HCT116 (cell line): ENCODE results near the gene DOCK3.

Experiments used
- CEBPB ChIP-seq: IDR thresholded peaks from 2 replicates; pipeline ENCODE4 v1.6.1; 2012; ENCODE audit warnings: low read depth
- CTCF ChIP-seq, 3 experiments: fragments of 200-600 bp in 1 of 3; sonication (generic) in 1 of 3; IDR thresholded peaks in 2 of 3; conservative IDR thresholded peaks in 1 of 3; 2 replicates each; pipeline ENCODE4 v1.5.1; 2012 to 2017; ENCODE audit warnings: low read depth in 2 of 3, low read length in 2 of 3, antibody characterized with exemption in 1 of 3, borderline replicate concordance in 1 of 3, control low read depth in 1 of 3, mild to moderate bottlenecking in 1 of 3, mixed read lengths in 1 of 3, mixed run types in 1 of 3, moderate library complexity in 1 of 3; ENCODE audit not compliant: insufficient read depth in 1 of 3
- EGR1 ChIP-seq: IDR thresholded peaks from 2 replicates; pipeline ENCODE4 v1.6.1; 2012; ENCODE audit warnings: low read depth
- EZH2 ChIP-seq: fragments of 200-600 bp; sonication (generic); IDR thresholded peaks from 2 replicates; pipeline ENCODE4 v1.6.1; 2017; ENCODE audit warnings: antibody characterized with exemption, mixed run types
- EZH2phosphoT487 ChIP-seq: fragments of 200-600 bp; IDR thresholded peaks from 2 replicates; pipeline ENCODE4 v1.6.1; 2018; ENCODE audit warnings: antibody characterized with exemption, borderline replicate concordance
- POLR2A ChIP-seq: IDR thresholded peaks from 2 replicates; pipeline ENCODE4 v1.7.0; 2011; ENCODE audit warnings: borderline replicate concordance; ENCODE audit not compliant: insufficient read depth, insufficient read length; ENCODE audit errors: extremely low read depth
- POLR2AphosphoS5 ChIP-seq: IDR thresholded peaks from 2 replicates; pipeline ENCODE4 v1.6.1; 2011; ENCODE audit warnings: mild to moderate bottlenecking, low read depth, low read length, moderate library complexity
- RAD21 ChIP-seq: IDR thresholded peaks from 2 replicates; pipeline ENCODE4 v1.6.1; 2012; ENCODE audit warnings: low read depth, mild to moderate bottlenecking
- REST ChIP-seq: IDR thresholded peaks from 2 replicates; pipeline ENCODE4 v1.6.1; 2012; ENCODE audit warnings: low read depth
- TF ChIP-seq, protein P1 (sequence below): IDR thresholded peaks from 2 replicates; pipeline ENCODE4 v1.6.1; 2012

- TF ChIP-seq EZH2 (no peak), CTCF (IDR thresholded peaks at IDR 0.05 in 2 of 3, conservative IDR thresholded peaks at IDR 0.05 in 1 of 3; ENCODE audit: borderline replicate concordance in 1 of 3, insufficient read depth in 1 of 3, low read depth in 2 of 3, low read length in 2 of 3) (no peak), POLR2A (no peak), EZH2phosphoT487 (no peak), CEBPB (no peak), REST (no peak), EGR1 (no peak), POLR2AphosphoS5 (no peak), RAD21 (no peak)
- TF ChIP-seq, protein P1, sequence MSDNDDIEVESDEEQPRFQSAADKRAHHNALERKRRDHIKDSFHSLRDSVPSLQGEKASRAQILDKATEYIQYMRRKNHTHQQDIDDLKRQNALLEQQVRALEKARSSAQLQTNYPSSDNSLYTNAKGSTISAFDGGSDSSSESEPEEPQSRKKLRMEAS, result no peak
Observed at GRCh38 chr3:50642382-50642781, 32.3 kb upstream of the DOCK3 start.
